HEK293 (cell line): Measurements from ENCODE around the gene G2E3.

ENCODE experiments used
- ZBTB11 ChIP-seq: fragments of 450-650 bp; formaldehyde crosslinking; conservative IDR thresholded peaks from 2 replicates; pipeline ENCODE4 v1.5.1; 2016; ENCODE audit warnings: low read depth, missing biosample characterization, missing genetic modification characterization
- ZNF580 ChIP-seq: fragments of 450-650 bp; formaldehyde crosslinking; IDR thresholded peaks from 2 replicates; pipeline ENCODE4 v1.5.1; 2016; ENCODE audit warnings: missing biosample characterization, missing genetic modification characterization

GRCh38 chr14:30559638-30560091 is 707 bp downstream of the G2E3 start:
- TF ChIP-seq ZNF580 (no peak), ZBTB11 (no peak)
